Activated CD8-positive, alpha-beta memory T cell treated with anti-CD3 and anti-CD28 coated beads, Interleukin-2, amount 50 U/mL, for 48 hours (primary cell): ENCODE data around the gene TRAM2.
A peak's percentile ranks its signal among the peaks of the same experiment; 100 is the strongest.

Experiments used
- DNase-seq: peaks from one replicate; pipeline ENCODE4 v3.0.0-alpha.2; 2020

The TRAM2 gene

DNA sequence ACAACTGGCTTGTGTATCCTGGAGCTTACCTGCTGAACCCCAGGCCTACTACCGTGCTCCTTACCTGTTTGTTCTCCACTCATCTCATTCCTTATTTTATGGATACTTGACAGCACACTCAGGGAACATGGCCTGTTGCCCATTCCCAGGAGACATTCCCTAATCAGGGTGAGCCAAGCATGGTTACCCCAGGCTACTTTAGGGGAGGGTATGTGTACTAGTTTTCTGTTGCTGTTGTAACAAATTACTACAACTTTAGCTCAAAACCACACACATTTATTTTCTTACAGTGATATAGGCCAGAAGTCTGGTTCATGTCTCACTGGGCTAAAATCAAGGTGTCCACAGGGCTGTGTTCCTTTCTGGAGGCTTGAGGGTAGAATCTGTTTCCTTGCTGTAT lies 15.0 kb upstream of the TRAM2 start:
- no peak for DNase-seq

DNA sequence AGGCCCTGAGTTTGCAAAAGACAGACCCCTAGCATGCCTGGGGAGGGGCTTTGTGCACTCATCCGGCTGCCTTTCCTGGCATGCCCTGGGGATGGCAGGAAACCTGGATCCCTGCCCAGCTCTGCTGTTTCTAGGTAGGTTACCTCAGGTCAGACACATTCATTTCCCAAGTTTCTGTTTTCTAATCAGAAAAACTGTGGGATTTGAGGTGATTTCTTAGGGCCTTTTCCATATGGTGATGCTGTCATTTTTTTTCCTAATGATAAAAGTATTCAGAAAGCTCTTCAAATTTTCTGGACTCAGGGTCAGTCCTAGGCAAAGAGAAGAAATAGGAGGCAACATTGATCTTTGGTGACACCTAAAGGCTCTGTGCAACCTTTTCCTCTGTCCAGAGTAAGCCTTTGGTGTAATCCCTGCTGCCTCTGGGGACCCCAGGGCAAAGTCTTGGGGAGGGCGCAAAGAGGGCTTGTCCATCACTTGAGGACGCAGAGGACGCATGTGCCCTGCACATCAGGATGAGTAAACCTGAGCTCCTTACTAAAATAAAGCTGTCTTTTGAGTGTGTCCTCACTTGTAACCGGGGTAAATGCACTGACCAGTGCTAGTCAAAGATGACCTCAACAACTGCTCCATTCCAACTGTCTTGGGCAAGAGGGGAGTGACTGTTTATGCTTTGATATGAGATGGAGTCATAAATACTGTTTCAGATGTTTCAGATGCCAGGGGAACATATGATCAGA lies 13.5 kb upstream of the TRAM2 start:
- no peak for DNase-seq

DNA sequence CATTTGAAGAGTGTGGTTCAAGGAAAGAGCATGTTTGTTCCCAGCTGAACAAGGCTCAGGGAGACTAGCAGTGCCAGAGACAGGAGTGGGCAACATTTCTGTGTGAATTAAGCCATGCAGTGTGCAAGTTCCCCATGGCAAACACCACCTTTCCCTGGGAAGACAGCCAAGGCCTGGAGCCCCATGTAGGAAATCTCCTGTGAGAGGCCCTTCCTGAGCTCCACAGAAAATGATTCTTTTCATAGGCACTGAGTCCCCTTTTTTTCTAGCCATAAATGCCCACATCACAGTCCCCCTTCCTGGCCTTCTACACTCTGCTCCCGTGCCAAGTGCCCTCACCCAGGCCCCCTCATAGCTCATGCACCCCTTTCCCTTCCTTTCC lies 11.8 kb upstream of the TRAM2 start:
- no peak for DNase-seq

DNA sequence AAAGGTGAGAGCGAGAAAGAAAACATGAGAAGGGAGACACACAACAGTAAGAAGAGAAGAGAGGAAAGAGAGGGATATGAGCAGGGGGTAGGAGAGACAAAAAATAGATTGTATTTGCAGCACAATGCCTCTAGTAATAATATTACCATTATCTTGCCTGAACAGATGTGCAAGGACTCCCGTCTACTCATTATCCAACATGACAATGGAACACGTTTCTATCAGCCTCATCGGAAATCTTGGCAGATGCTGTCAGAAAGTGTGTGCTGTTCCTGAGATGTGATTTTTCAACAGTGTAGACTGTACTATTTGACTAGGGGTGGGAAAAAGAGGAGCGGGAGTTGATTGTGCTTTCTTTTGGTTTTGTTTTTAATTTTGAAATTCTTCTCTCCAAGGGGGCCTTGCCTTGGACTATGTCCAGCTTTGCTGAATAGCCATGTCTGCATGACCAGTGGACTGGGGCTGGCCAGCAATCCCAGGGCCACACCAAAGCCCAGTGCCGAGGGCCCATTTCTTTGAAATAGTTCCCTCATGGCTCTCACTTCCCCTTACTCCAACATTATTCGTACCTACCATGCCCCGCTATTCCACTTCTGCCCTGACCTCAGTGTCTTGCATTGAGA lies 11.3 kb upstream of the TRAM2 start:
- DNase-seq, result no peak

DNA sequence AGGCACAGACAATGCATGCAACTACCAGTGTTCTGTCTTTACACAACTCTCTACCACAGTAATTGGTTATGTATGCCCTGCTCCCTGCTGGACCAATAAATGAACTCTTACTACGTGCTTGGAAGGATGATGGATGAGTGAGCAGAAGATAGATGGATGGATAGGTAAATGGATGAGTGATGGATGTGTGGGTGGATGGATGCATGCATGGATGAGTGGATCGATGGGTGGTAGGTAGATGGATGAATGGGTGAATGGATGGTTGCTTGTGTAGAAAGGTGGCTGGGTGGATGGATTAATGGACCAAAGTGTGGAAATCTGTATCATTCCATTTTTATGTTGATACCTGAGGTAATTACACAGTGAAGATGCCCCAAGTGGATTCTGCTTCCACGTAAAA lies 10.1 kb upstream of the TRAM2 start:
- no peak for DNase-seq

DNA sequence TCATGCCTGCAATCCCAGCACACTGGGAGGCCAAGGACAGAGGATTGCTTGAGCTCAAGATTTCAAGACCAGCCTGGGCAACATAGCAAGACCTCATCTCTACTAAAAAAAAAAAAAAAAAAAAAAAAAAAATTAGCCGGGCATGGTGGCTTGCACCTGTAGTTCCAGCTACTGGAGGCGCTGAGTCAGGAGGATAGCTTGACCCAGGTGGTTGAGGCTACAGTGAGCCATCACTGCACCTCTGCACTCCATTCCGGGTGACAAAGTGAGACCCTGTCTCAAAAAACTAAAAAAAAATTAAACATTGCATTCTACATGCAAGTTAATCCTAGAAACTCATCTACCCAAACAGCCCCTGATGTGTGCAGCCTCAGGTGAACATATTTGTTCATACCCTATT lies 7.3 kb upstream of the TRAM2 start:
- DNase-seq, result no peak

DNA sequence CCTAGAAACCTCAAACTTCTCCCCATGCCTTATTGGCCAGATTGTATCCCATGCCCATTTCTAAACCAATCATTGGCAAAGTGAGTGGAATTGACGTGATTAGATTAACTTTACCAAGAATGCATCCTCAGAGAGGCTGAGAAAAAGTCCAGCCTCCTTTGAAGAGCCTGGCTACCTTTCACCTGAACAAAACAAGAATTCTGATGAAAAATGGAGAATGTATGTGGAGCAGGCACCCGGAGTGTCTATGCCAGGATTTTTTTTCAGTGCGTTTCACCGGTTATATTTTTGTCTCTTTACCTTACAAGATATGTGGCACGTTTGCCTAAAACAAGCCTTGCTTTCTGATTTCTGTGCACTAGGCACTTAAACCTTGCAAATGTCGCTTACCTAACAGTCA lies 6.1 kb upstream of the TRAM2 start:
- DNase-seq, result no peak

DNA sequence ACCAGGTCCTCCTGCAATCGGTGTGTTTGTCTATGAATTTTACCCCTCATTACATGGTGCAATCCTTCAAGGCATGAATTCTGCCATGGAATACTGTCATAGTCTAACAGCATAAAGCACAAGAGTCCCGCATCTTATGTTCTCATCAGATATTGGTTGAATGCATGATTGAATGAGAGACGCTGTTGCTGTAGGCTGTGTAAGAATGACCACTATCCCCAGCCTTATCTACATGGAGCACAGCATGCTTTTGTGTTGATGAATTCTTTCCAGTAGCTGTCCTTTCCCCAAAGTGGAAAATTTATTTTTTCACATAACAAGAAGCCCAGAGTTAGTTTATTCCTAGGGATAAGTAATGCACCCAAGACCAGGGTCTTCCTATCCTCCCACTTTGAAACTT lies 5.6 kb upstream of the TRAM2 start:
- DNase-seq, result no peak

DNA sequence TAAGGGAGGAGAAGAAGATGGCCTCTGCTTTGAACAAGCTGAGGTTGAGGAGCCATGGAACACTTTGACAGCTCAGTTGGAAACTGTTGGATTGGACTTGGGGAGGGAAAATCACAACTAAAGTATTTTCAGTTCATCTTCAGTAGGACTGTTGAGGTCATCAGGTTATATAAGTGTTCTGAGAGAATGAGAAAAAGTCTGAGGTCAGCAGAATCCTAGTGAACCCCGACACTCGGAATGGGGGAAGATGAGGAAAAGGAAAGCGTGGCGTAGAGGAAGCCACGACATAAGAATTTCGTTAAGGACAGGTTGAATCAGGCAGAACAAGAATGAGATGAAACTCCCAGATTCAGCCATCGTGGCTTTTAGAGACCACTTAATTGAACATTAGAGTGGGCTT lies 4.0 kb upstream of the TRAM2 start:
- DNase-seq, result no peak

DNA sequence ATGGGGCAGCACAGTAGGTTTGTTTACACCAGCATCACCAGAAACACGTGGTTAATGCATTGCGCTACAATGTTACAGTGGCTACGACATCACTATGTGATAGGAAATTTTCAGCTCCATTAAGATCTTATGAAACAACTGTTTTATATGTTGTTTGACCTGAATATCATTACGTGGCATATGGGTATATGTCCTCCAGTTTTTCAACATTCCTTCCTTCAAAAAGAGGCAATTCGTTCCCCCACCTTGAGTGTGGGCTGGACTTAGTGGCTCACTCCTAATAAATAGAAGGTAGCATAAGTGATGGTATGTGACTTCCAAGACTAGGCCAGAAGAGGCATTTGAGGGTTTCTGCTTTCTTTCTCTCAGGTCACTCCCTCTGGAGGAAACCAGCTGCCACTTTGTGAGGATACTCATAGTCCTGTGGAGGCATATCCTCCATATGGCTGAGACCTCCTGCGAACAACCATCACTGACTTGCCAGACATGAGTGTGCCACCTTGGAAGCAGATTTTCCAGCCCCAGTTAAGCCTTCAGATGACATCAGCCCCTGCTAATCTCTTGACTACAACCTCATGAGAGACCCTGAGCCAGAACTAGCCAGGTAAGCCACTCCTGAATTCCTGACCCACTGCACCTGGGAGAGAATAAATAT lies 2.3 kb upstream of the TRAM2 start:
- DNase-seq, result no peak

DNA sequence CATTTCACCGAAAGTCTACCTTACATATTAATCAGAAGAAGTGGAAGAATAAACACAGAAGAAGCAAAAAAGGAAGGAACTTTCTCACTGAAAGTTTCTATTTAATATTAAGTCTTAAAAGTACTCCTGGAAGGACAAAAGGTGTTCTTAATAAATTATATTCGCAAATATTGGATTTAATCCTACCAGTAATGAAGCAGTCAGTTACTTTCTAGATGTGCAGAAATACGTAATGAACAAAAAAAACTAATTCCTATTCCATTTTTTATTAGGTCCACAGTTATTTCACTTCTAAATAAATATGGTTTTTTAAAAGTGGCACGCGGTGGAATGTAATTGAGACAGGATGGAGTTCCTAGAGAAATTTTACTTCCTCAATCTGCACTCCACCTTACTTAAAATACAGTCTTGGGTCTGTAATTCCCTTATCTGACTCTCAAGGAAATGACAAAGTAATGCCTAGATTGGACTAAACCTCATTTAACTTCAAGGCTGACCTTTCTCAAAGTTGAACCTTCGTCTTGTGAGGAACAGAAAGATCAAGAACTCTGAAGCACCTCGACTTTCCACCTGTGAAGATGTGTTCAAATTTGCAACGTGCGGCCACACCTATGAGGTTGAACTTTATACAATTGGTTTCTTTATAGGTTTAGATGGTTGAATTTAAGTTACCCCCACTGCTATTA lies 1.1 kb upstream of the TRAM2 start:
- DNase-seq, result no peak

DNA sequence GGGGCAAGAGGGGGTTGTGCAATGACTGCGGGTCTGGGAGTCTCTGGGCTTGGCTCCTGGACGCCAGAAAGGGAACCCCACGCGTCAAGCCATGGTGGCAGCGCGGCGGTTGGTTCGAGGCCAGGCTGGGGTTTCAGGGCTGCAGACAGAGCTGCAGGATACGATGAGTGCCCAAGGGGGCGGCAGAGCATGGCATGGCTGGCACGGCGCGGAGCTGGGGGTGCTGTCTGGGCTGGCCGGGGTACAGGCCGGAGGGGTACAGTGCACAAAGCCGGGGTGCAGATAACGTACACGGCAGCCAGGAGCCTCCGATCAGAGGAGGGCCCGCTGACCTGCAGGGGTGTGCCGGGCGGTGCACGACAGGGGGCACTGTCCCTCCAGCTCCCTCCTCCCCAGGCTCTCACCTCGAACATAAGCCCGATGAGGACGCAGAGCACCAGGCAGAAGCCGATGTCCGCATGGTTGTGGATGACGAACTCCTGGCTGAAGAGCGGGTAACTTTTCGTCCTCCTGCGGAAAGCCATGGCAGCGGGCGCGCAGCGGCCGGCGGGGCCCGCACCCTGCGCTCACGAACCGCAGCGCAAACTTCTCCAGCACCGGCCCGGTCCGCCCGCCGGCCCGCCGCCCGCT lies 353 bp downstream of the TRAM2 start:
- no peak for DNase-seq

DNA sequence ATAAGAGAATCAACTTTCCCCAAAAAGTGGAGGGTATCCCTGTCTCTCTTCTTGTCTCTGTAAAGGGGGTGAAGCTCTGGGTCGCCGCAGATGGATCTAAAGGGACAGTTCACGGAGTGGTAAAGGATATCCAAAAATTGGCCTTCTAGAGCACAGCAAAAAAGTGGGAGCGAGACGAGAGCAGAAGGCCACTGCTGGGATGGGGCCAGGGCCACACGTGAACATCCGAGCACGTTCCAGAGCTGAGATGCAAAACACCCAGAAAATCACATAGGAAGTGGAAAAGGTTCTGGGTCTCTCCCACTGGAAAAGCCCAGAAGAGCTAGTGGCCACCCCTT lies 837 bp downstream of the TRAM2 start:
- DNase-seq, result no peak

DNA sequence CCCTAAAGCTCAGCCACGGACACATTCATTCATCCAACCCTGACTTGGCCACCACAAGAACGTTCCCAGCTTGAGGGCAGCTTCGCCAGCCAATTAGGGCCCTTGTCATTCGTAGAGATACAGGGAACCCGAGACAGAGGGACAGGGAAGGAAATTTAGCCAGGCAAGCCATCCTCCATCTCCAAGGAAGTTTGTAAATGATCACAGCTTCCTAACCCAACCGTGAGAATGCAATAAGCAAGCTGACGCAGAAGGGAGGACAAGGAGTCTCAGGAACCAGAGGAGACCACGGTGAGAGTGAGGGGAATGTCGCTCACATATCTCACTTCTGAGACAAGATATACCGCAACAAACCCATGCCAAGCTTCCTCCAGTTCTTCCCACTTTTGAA lies 1.4 kb downstream of the TRAM2 start:
- DNase-seq, result no peak

DNA sequence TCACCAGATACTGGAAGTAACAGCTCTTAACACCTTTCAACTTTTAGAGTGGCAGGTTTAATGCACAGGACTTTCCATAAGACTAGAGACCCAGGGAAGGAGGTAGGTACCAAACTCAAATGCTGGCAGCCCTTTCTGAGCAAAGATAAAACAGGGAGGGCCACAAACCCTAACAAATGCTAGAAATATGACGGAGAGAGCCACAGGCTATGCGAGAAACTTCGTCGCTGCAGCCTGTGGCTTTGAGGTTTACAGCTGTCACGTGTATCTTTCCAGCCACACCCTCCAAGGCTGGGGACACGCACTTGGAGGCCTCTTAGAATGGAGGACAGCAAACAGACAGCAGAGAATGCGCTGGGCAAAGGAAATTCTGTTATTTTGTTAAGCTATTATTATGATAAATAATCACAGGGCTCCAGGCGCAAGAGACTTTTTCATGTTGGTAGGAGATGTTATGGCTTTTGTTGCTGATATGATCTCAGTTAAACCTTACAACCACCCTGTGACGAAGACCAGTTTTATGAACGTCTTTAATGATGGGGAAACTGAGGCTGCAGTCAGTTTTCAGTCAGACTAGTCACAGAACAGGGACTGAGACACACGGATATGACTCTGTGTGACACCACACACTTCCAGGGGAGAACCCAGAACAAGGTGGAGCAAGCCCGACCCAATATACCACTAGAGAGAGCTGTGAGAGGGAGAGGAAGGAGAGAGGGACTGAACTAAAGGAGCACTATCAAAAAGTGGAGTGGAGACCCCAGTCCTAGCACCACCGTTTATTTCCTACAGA lies 2.0 kb downstream of the TRAM2 start:
- DNase-seq, result peak; percentile 68

DNA sequence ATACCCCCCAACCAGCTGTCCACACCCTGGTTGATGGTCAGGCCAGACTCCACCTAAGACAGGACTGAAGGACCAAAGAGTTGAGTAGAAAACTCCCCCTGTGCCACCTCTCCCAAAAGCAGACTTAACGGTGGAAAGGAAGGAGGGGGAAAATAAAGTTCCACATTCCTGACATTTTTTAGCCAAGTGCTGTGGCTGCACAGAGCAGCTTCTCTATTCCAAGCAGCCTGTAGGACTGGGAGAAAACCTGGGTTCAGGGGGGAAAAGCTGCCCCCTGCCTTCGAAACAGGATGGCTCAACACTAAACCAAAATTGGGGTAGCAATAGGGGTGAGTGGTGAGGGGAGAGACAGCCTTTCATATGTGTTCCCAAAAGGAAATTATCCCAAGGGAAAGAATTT lies 3.6 kb downstream of the TRAM2 start:
- DNase-seq, result no peak

DNA sequence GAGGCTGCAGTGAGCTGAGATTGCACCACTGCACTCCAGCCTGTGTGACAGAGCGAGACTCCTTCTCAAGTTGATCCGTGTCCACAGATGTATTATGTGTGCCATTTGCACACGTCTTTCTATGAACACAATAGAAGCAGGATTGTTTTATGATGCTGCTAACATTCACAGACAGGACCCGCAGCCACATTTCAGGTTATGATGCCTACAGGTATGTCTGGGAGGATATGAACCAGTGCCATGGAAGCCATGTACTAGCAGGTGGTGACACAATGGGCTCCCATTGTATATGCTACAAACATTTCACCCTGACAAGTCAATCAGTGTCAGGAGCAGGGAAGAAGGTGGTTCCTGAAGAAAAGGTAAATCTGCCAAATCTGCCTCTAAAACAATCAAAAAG lies 4.3 kb downstream of the TRAM2 start:
- DNase-seq, result no peak

DNA sequence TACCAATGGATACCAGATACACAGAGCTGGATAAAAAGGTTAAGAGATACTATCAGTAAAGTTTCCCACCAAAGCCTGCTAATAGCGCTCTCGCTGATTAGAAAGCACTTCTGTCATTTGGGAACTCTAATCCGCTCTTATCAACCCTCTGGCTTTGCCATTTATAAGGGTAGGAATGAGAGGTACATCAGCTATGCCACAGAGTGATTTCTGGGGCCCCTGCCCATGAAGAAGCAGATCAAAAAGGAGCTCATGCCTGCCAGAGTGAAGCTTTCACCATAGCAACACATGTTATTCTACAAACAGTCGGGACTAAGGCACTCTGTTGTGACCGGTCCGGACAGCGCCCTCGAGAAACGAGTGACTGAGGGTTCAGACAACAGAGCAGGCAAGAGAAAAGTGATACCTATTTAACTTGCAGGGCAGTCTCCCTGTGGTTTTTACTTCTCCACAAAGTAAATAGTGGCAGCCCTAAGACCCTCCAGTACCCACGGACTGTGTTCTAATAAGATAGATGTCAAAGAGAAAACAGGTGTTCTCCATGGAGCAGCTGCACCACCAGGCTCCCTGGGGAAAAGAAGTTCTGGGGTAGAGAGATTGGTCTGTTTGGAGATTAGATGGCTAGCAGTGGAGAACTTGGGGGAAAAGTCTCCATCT lies 5.6 kb downstream of the TRAM2 start:
- DNase-seq, result no peak

DNA sequence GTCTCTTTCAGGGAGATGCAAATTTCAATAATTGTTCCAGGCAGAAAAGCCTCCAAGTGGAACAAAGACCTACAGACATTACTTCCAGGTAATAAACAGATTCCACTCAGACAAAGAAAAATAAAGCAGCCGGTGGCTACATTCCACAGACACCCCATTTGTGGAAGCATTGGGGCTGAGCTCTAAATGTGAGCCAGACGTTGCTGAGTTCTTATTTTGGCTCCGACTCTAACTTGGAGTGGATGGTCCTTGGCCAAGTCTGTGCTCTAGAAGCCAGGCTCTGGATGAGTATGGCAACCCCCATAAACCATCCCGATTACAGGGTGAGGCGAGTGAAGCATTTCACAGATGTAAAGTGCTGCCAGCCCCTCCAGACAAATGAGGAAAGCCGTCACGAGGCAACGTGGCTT lies 6.6 kb downstream of the TRAM2 start:
- DNase-seq, result no peak

DNA sequence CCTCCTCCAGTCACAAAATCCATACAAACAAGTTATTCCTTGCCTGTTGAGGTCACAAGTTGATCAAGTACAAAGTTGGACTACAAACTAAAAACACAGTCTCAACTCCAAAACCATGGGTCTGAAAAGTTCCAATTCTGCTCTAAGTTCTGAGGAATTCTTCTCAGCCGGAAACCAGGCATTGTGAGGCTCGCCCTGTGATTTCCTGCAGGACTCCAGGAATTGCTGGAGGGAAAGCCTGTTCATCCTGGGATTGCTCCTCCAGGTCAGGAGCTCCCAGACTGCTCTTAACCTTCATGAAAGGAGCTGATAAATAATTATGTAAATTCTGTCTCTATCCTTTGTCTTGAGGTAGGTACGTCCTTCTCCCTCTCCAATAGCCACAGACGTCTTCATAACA lies 8.5 kb downstream of the TRAM2 start:
- no peak for DNase-seq

DNA sequence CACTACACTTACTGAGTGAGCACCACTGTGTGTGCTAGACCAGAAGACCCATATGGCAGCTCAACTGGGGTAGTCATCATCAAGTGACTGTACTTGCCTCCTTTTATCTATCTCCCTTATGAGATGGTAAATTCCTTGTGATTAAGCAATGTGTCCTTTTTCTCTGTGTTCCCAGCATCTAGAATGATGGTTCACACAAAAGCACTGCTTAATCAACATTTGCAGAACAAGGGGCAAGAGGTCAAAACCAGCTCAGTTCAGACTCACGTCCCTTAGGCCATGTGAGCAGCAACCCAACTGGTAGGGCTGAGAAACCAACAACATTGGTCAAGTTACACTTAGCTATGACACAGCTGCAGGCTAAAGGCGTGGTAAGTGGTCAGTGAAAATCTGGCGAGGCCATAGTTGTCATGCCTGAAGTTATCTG lies 10.0 kb downstream of the TRAM2 start:
- no peak for DNase-seq

DNA sequence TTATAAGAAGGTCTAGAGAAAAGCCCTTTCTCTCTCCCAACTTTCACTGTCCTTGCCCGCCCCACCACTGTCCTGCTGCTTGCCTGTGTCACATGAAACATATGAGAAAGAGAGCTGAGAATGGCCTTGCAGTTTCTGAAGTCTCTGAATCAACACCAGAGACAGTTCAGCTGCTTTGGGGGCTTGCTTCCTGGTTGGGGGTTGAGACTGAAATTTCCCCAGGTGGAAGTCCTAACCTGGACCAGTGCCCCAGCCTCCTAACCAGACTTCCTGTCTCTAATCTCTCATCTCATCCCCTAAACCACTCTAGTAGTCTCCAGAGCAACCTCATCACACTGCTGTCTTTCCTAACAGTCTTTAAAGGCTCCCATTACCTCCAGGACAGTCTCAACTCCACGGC lies 10.7 kb downstream of the TRAM2 start:
- no peak for DNase-seq
